NCI-H2081 treated with DMSO at 0.1 percent for 48 hours (cell line): Measurements from ENCODE around the gene NBPF20.
"Not testable (repeated sequence)": the region's sequence is repeated elsewhere in the genome, so short reads cannot be mapped to it uniquely, and the experiment has no call there.

Experiments
- DNase-seq: peaks from one replicate; lab custom pipeline; 2025; lab: John Stamatoyannopoulos, UW

The NBPF20 gene

GRCh38 chr1:145424612-145425435 lies 579 bp downstream of the NBPF20 start:
- not testable (repeated sequence) for DNase-seq

- DNase-seq, result not testable (repeated sequence)
These were observed 10.3 kb downstream of the NBPF20 start for GRCh38 chr1:145415149-145415548.

- DNase-seq, result not testable (repeated sequence)
These were observed 18.1 kb downstream of the NBPF20 start for GRCh38 chr1:145407266-145407665.

GRCh38 chr1:145404949-145405348 lies 20.5 kb downstream of the NBPF20 start:
- not testable (repeated sequence) for DNase-seq

- DNase-seq, result not testable (repeated sequence)
These were observed 24.7 kb downstream of the NBPF20 start for GRCh38 chr1:145400701-145401100.
